ENCODE measurements around the gene BPHL. TPM values are rescaled to one million over a fixed set of nuclear protein-coding genes. Genes with fewer than 3 reads are reported as not detected.

BPHL gene
- total and polyA plus RNA-seq, 2 of the 4 experiments (the other 2 are of a cell fraction), result 14.7 to 16.3 TPM

- TF ChIP-seq SMC3 (IDR thresholded peaks at IDR 0.05; ENCODE audit: low read depth, low read length) (no peak), MAFK (IDR thresholded peaks at IDR 0.05; ENCODE audit: low read depth, low read length) (no peak)
Measured at GRCh38 chr6:3147914-3148757, 29.6 kb downstream of the BPHL start (continued).

- Histone ChIP-seq H2BK20ac (ENCODE audit: low read depth, low read length) (no peak overlapping the region), H4K8ac (ENCODE audit: low read depth in 2 of 2, low read length in 2 of 2) (no peak overlapping the region), H2AK9ac (replicated peaks; ENCODE audit: low read depth, low read length, poor library complexity) (no peak overlapping the region), H4K91ac (ENCODE audit: insufficient read depth, low read depth, low read length) (no peak overlapping the region), H3K4ac (ENCODE audit: low read depth, low read length) (no peak overlapping the region), H3K14ac (replicated peaks; ENCODE audit: low read depth, low read length) (no peak overlapping the region), H3K4me2 (ENCODE audit: low read depth, low read length) (no peak overlapping the region), H2BK15ac (ENCODE audit: low read depth, low read length) (no peak overlapping the region), H3K9ac (ENCODE audit: low read depth, low read length) (no peak overlapping the region), H3K18ac (ENCODE audit: low read depth, low read length) (no peak overlapping the region), H3K56ac (ENCODE audit: extremely low read depth, insufficient read depth, low read length) (no peak overlapping the region), H2BK120ac (ENCODE audit: low read depth, low read length) (no peak overlapping the region), H2AK5ac (ENCODE audit: low read depth, low read length) (no peak overlapping the region), H3K27ac (ENCODE audit: insufficient read depth, low read length) (no peak overlapping the region), H3K4me3 (ENCODE audit: insufficient read depth, low read depth, low read length) (no peak overlapping the region), H3K79me1 (ENCODE audit: low read depth in 1 of 2, low read length in 2 of 2) (peaks cover 7 to 16% of the 10 kb centered on the region in 2 experiments; a peak in 3 of 4 replicates), H2AFZ (replicated peaks; ENCODE audit: low read length, poor library complexity) (no peak overlapping the region), H3K23ac (ENCODE audit: low read depth, low read length) (no peak overlapping the region), H3K9me3 (ENCODE audit: control insufficient read depth, insufficient read depth, low read length) (no peaks in the 10 kb centered on the region), H4K5ac (ENCODE audit: low read depth, low read length) (no peak overlapping the region), H3K9me1 (ENCODE audit: insufficient read depth, low read length) (peaks cover 8% of the 10 kb centered on the region; the same call in 1 of the 2 replicates), H2BK5ac (ENCODE audit: low read depth, low read length, poor library complexity, severe bottlenecking) (no peak overlapping the region), H3K4me1 (ENCODE audit: control insufficient read depth, insufficient read depth, low read length) (peaks cover 2% of the 10 kb centered on the region; the same call in 1 of the 2 replicates), H3K27me3 (ENCODE audit: control insufficient read depth, insufficient read depth, low read length) (no peaks in the 10 kb centered on the region), H3K36me3 (ENCODE audit: control insufficient read depth, insufficient read depth, low read length) (peaks cover 38% of the 10 kb centered on the region), H4K20me1 (ENCODE audit: insufficient read depth, low read length) (peaks cover 9% of the 10 kb centered on the region; the same call in 1 of the 2 replicates)
- CTCF ChIA-PET, result no interaction called here
- ATAC-seq (ENCODE audit: low read depth) (no peak), DNase-seq (no peak)
- no TSS peak for BruUV-seq (replicated peaks)
- intact Hi-C loops (cut with micrococcal nuclease), result no loop called here
- dilution Hi-C loops (cut with HindIII; ENCODE audit: low sequenced_read_pairs, unreplicated experiment), result no loop called here
- WGBS, 2 experiments (ENCODE audit: extremely low coverage in 2 of 2, insufficient read length in 1 of 2), result no CpG with 5 or more reads among the region's 5 CpGs
- POLR2A ChIA-PET (ENCODE audit: unreplicated experiment), result interaction anchor here (1.0 kb wide), 1 partner anchor 12 kb away, joined by 3 read pairs; no protein-coding TSS in a partner anchor
- in situ Hi-C loops (cut with MboI; ENCODE audit: low sequenced_read_pairs), result no loop called here
- no peak for TF ChIP-seq FOS (IDR thresholded peaks at IDR 0.05; ENCODE audit: low read depth, low read length)
- TF ChIP-seq BHLHE40 (IDR thresholded peaks at IDR 0.05; ENCODE audit: low read depth, low read length), result no peak
- no peak for TF ChIP-seq ELK1 (IDR thresholded peaks at IDR 0.05; ENCODE audit: borderline replicate concordance, low read depth, low read length)
- TF ChIP-seq RFX5 (IDR thresholded peaks at IDR 0.05; ENCODE audit: low read depth, low read length), result no peak
- TF ChIP-seq CHD1 (IDR thresholded peaks at IDR 0.05; ENCODE audit: low read depth, low read length), result no peak
- no peak for TF ChIP-seq CTCF (conservative IDR thresholded peaks at IDR 0.05; ENCODE audit: low read depth, low read length)
- TF ChIP-seq POLR2A (IDR thresholded peaks at IDR 0.05; ENCODE audit: low read depth, low read length), result no peak
- TF ChIP-seq RAD21 (IDR thresholded peaks at IDR 0.05; ENCODE audit: low read length), result no peak
- no peak for TF ChIP-seq CEBPB (IDR thresholded peaks at IDR 0.05; ENCODE audit: low read depth, low read length)
- TF ChIP-seq USF2 (IDR thresholded peaks at IDR 0.05; ENCODE audit: low read depth, low read length), result no peak
- TF ChIP-seq RCOR1 (IDR thresholded peaks at IDR 0.05; ENCODE audit: insufficient replicate concordance, low read length), result no peak
Measured at GRCh38 chr6:3151691-3152090, 33.2 kb downstream of the BPHL start.

Data from IMR-90 (cell line).